Measurements from ENCODE around the gene CBR1. TPM values are rescaled to one million over a fixed set of nuclear protein-coding genes. Genes with fewer than 3 reads are reported as not detected.

The CBR1 gene
- total and polyA plus RNA-seq, 2 donors (not counting 1 experiment from before 2014, with no cell fraction given): 12.4 to 14.4 TPM

DNA sequence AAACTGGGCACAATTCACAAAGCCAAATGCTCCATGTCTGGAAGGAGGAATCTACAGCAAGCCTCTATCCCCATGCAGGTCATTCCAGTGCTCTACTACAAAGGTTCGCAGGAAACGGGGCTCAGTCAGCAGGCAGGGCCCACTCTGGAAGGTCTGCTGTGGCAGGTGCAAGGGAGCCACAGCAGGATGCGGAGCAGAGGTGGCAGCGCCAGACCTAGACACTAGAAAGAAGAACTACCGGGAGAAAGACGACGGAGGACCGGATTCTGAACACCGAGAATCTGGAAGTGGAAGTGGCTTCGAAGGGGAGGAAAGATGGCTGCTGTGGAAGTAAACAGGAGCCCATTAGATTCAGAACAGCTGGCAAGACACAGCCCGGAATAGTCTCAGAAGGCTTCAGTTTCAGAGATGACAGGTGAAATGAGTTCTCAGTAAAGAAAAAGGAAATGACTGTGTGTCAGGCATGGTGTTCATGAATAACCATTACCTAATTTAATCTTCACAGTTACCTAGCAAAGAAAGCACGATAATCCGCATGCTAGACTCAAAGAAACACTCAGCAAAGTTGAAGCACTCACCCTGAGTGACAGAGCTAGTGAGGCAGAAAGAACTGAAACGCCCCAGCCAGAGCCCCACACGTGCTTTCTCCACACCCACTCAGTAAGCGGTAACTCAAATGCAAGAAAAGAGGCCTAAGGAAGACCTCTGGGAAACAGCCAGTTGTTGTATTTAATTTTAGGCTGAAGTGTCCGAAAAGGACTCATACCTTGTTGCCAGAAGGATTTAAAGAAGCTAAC lies 30.9 kb upstream of the CBR1 start:
- POLR2A ChIA-PET: no interaction called here
- no peak overlapping the region for H3K4me3 ChIP-seq (ENCODE audit: control extremely low read depth in 1 of 5, extremely low read depth in 1 of 5, insufficient read depth in 1 of 5, low read depth in 2 of 5, low read length in 4 of 5)
- H3K9me3 ChIP-seq (ENCODE audit: control extremely low read depth in 1 of 3, control insufficient read depth in 2 of 3, insufficient read depth in 1 of 3, low read length in 2 of 3): no peaks in the 10 kb centered on the region
- H3K4me1 ChIP-seq (ENCODE audit: control insufficient read depth in 2 of 2, insufficient read depth in 2 of 2, low read length in 2 of 2): no peaks in the 10 kb centered on the region
- peaks cover 10 to 66% of the 10 kb centered on the region in 2 experiments for H3K36me3 ChIP-seq (replicated peaks in 1 of 2; ENCODE audit: control extremely low read depth in 1 of 2, control insufficient read depth in 1 of 2, extremely low read depth in 1 of 2, insufficient read depth in 2 of 2, low read length in 1 of 2)
- no peak overlapping the region for H3K9ac ChIP-seq (ENCODE audit: low read length)
- intact Hi-C loops (cut with micrococcal nuclease): no loop called here
- H3K27ac Mint-ChIP-seq: no peak overlapping the region
- no peak overlapping the region for H3K4me3 Mint-ChIP-seq
- no peak for DNase-seq
- H3K4me1 Mint-ChIP-seq: no peaks in the 10 kb centered on the region
- no peaks in the 10 kb centered on the region for H3K79me2 ChIP-seq (ENCODE audit: control insufficient read depth, insufficient read depth, low read length)
- no peak overlapping the region for H3K27ac ChIP-seq (ENCODE audit: low read length in 2 of 2)
- no peaks in the 10 kb centered on the region for H3K9me3 Mint-ChIP-seq (ENCODE audit: insufficient read depth)
- no peaks in the 10 kb centered on the region for H3K27me3 Mint-ChIP-seq
- H3K4me2 ChIP-seq (replicated peaks; ENCODE audit: low read depth, low read length, poor library complexity, severe bottlenecking): no peak overlapping the region
- H2AFZ ChIP-seq (ENCODE audit: insufficient read depth, low read depth, low read length, poor library complexity, severe bottlenecking): no peak overlapping the region
- H3K27me3 ChIP-seq (replicated peaks in 1 of 4; ENCODE audit: control extremely low read depth in 1 of 4, control insufficient read depth in 3 of 4, insufficient read depth in 4 of 4, low read length in 3 of 4): no peaks in the 10 kb centered on the region
- H4K20me1 ChIP-seq (ENCODE audit: control insufficient read depth, insufficient read depth, low read length, poor library complexity, severe bottlenecking): no peaks in the 10 kb centered on the region
- TF ChIP-seq, protein P1, sequence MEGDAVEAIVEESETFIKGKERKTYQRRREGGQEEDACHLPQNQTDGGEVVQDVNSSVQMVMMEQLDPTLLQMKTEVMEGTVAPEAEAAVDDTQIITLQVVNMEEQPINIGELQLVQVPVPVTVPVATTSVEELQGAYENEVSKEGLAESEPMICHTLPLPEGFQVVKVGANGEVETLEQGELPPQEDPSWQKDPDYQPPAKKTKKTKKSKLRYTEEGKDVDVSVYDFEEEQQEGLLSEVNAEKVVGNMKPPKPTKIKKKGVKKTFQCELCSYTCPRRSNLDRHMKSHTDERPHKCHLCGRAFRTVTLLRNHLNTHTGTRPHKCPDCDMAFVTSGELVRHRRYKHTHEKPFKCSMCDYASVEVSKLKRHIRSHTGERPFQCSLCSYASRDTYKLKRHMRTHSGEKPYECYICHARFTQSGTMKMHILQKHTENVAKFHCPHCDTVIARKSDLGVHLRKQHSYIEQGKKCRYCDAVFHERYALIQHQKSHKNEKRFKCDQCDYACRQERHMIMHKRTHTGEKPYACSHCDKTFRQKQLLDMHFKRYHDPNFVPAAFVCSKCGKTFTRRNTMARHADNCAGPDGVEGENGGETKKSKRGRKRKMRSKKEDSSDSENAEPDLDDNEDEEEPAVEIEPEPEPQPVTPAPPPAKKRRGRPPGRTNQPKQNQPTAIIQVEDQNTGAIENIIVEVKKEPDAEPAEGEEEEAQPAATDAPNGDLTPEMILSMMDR (IDR thresholded peaks at IDR 0.05): no peak
- TF ChIP-seq EZH2 (IDR thresholded peaks at IDR 0.05; ENCODE audit: borderline replicate concordance, insufficient read depth, low read depth, low read length, poor library complexity, severe bottlenecking): no peak
- CTCF ChIA-PET: interaction anchor here (2.3 kb wide), 1 partner anchor 9 kb away, joined by 10 read pairs; no protein-coding TSS in a partner anchor
- 94% methylated on average over 12 of the region's 17 CpGs for WGBS (ENCODE audit: insufficient coverage)
- ATAC-seq (ENCODE audit: low read depth): no peak

DNA sequence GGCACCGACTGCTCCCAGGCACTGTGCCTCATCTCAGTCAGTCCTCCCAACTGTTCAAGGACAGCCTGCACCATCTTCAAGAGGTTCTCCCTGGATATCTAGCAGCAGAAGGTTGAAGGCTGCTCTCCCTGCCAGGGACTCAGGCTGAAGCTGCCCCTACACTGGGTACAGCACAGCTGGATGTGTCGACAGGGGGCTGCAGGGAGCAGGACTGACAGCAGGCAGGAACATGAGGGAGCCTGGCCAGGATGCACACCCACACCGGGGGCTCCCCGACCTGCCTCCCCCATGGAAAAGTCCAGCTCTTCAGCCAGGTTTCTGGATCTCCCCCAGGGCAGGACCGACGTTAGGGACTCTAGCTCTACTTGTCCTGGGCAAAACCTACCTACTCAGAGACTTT lies 30.0 kb upstream of the CBR1 start:
- CTCF ChIA-PET: interaction anchor here (2.3 kb wide), 1 partner anchor 10 kb away, joined by 10 read pairs; no protein-coding TSS in a partner anchor
- Histone ChIP-seq H3K9ac (ENCODE audit: low read length) (no peak overlapping the region), H3K4me3 (ENCODE audit: control extremely low read depth in 1 of 5, extremely low read depth in 1 of 5, insufficient read depth in 1 of 5, low read depth in 2 of 5, low read length in 4 of 5) (no peak overlapping the region), H3K27ac (ENCODE audit: low read length in 2 of 2) (no peak overlapping the region), H3K36me3 (replicated peaks in 1 of 2; ENCODE audit: control extremely low read depth in 1 of 2, control insufficient read depth in 1 of 2, extremely low read depth in 1 of 2, insufficient read depth in 2 of 2, low read length in 1 of 2) (peaks cover 10 to 72% of the 10 kb centered on the region in 2 experiments), H4K20me1 (ENCODE audit: control insufficient read depth, insufficient read depth, low read length, poor library complexity, severe bottlenecking) (no peaks in the 10 kb centered on the region), H3K4me1 (ENCODE audit: control insufficient read depth in 2 of 2, insufficient read depth in 2 of 2, low read length in 2 of 2) (no peaks in the 10 kb centered on the region), H3K4me2 (replicated peaks; ENCODE audit: low read depth, low read length, poor library complexity, severe bottlenecking) (no peak overlapping the region), H3K27me3 (replicated peaks in 1 of 4; ENCODE audit: control extremely low read depth in 1 of 4, control insufficient read depth in 3 of 4, insufficient read depth in 4 of 4, low read length in 3 of 4) (no peaks in the 10 kb centered on the region), H2AFZ (ENCODE audit: insufficient read depth, low read depth, low read length, poor library complexity, severe bottlenecking) (no peak overlapping the region), H3K79me2 (ENCODE audit: control insufficient read depth, insufficient read depth, low read length) (no peaks in the 10 kb centered on the region), H3K9me3 (ENCODE audit: control extremely low read depth in 1 of 3, control insufficient read depth in 2 of 3, insufficient read depth in 1 of 3, low read length in 2 of 3) (no peaks in the 10 kb centered on the region)
- DNase-seq: no peak
- TF ChIP-seq, protein P1 (IDR thresholded peaks at IDR 0.05): no peak
- TF ChIP-seq EZH2 (IDR thresholded peaks at IDR 0.05; ENCODE audit: borderline replicate concordance, insufficient read depth, low read depth, low read length, poor library complexity, severe bottlenecking): no peak
- POLR2A ChIA-PET: no interaction called here
- Mint-ChIP-seq H3K4me1 (no peaks in the 10 kb centered on the region), H3K27me3 (no peaks in the 10 kb centered on the region), H3K9me3 (ENCODE audit: insufficient read depth) (no peaks in the 10 kb centered on the region), H3K27ac (no peak overlapping the region), H3K4me3 (no peak overlapping the region)
- WGBS (ENCODE audit: insufficient coverage): 95% methylated on average over 6 of the region's 6 CpGs
- no peak for ATAC-seq (ENCODE audit: low read depth)
- intact Hi-C loops (cut with micrococcal nuclease): no loop called here

Measured in B cell (primary cell).